ENCODE measurements around the gene SOX30.
"Not testable (repeated sequence)": the region's sequence is repeated elsewhere in the genome, so short reads cannot be mapped to it uniquely, and the experiment has no call there.

The SOX30 gene

DNA sequence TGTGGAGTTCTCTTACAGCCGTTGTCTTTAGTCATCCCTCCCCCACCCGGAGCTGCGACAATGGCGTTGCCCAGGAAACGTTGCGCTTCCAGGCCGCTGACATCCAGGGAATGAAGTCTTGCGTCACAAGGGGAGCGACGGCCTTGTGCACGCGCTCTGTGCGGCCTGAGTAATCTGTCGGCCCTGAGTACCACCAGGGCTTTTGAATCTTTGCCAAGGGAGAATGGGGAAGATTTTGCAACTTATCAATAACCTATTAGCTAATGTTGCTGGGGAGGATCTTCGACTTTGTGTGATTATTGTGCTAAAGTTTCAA lies at the start of gene SOX30:
Gene SOX30 (minus strand): TSS at position 62 of the 316 bp plus-strand sequence. CDS start 360 bp downstream, outside the sequence.
- H3K4me3 ChIP-seq (ENCODE audit: low read length) = peak within 1 kb of the TSS; percentile 74
- no peaks in the 10 kb centered on the region for H3K36me3 ChIP-seq (ENCODE audit: control insufficient read depth, insufficient read depth, low read length)
- no peak within 1 kb of the TSS for H3K27ac ChIP-seq (ENCODE audit: low read depth, low read length)
- no peaks in the 10 kb centered on the region for H3K4me1 ChIP-seq (ENCODE audit: control insufficient read depth, insufficient read depth, low read length)
- peak within 1 kb of the TSS; percentile 32 for H3K9ac ChIP-seq (ENCODE audit: low read length)
- no peaks in the 10 kb centered on the region for H3K27me3 ChIP-seq (ENCODE audit: control insufficient read depth, insufficient read depth, low read length)

DNA sequence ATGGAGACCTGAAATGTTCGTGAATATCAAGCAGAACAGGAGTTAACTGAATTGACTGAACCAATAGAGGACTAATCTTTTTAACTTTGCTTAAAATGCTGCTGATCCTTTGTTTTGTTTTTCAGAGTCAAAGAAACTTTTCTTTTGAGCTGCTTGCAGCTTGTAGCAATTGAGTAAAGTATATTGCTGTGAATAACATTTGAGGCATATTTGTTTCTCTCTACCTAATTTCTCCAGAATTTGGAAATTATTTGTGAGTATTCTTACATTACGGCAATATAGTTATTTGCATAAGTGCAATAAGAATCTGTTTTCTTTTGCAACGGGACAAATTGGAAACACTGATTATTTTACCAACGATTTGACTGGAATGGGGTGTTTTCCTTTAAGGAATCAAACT lies 46.4 kb upstream of the SOX30 start:
- H3K4me3 ChIP-seq (ENCODE audit: low read length); H3K36me3 ChIP-seq (ENCODE audit: control insufficient read depth, insufficient read depth, low read length); H3K27me3 ChIP-seq (ENCODE audit: control insufficient read depth, insufficient read depth, low read length); H3K4me1 ChIP-seq (ENCODE audit: control insufficient read depth, insufficient read depth, low read length); H3K27ac ChIP-seq (ENCODE audit: low read depth, low read length); H3K9ac ChIP-seq (ENCODE audit: low read length): not testable (repeated sequence)

DNA sequence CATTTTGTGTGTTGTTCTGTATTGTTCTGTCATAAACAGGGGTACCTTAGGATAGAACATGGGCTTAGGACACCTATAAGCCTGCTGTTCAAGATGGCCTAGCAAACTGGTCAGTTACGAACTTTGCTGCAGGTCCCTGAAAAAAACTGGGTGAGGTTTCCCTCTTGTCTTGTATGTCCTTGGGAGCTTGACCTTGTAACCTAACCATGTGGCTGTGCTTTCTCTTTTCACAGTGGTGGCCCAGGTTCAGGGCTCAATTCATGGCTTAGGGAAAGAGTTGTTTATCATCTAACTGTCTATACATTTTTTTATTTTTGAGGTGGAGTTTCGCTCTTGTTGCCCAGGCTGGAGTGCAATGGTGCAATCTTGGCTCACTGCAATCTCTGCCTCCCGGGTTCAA lies 43.9 kb upstream of the SOX30 start:
- H3K27ac ChIP-seq (ENCODE audit: low read depth, low read length); H3K4me1 ChIP-seq (ENCODE audit: control insufficient read depth, insufficient read depth, low read length); H3K4me3 ChIP-seq (ENCODE audit: low read length); H3K36me3 ChIP-seq (ENCODE audit: control insufficient read depth, insufficient read depth, low read length); H3K9ac ChIP-seq (ENCODE audit: low read length); H3K27me3 ChIP-seq (ENCODE audit: control insufficient read depth, insufficient read depth, low read length): not testable (repeated sequence)

DNA sequence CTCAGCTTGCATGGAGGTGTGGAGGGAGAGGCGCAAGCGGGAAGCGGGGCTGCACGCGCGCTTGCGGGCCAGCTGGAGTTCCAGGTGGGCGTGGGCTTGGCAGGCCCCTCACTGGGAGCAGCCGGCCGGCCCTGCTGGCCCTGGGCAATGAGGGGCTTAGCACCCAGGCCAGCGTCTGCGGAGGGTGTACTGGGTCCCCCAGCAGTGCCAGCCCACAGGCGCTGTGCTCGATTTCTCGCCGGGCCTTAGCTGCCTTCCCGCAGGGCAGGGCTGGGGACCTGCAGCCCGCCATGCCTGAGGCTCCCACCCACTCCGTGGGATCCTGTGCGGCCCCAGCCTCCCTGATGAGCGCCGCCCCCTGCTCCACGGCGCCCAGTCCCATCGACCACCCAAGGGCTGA lies 41.6 kb upstream of the SOX30 start:
- H3K36me3 ChIP-seq (ENCODE audit: control insufficient read depth, insufficient read depth, low read length); H3K27ac ChIP-seq (ENCODE audit: low read depth, low read length); H3K4me1 ChIP-seq (ENCODE audit: control insufficient read depth, insufficient read depth, low read length); H3K4me3 ChIP-seq (ENCODE audit: low read length); H3K27me3 ChIP-seq (ENCODE audit: control insufficient read depth, insufficient read depth, low read length); H3K9ac ChIP-seq (ENCODE audit: low read length): not testable (repeated sequence)

DNA sequence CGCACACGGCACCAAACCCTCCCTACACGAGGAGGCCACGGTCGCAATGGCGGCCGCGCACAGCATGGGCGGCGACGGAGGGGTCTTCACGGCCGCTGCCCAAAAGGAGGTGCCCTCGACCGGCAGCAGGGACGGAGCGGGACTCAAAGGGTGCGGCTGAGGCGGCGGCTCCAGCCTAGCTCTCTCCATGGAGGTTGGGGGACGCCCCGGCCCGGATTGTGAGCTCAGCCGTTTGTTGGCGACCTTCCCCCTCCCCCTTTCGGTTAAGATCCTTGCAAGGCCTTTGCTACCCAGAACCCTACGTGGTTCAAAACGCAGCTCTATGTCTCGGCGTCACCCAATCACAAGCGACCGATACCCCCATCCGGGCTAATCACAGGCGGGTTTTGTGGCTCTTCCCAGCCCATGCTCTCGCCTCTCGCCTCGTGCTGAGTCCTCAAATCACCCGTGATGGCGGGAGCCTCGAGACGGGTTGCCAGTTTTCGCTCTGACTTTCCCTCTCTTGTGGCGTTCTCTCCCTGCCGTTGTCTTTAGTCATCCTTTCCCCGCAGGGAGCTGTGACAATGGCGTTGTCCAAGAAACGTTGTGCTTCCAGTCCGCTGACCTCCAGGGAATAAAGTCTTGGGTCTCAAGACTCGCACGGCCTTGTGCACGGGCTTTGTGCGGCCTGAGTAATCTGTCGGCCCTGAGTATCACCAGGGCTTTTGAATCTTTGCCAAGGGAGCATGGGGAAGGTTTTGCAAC lies 38.6 kb upstream of the SOX30 start:
- Histone ChIP-seq H3K4me3 (ENCODE audit: low read length) (no peak overlapping the region), H3K27ac (ENCODE audit: low read depth, low read length) (no peak overlapping the region)

DNA sequence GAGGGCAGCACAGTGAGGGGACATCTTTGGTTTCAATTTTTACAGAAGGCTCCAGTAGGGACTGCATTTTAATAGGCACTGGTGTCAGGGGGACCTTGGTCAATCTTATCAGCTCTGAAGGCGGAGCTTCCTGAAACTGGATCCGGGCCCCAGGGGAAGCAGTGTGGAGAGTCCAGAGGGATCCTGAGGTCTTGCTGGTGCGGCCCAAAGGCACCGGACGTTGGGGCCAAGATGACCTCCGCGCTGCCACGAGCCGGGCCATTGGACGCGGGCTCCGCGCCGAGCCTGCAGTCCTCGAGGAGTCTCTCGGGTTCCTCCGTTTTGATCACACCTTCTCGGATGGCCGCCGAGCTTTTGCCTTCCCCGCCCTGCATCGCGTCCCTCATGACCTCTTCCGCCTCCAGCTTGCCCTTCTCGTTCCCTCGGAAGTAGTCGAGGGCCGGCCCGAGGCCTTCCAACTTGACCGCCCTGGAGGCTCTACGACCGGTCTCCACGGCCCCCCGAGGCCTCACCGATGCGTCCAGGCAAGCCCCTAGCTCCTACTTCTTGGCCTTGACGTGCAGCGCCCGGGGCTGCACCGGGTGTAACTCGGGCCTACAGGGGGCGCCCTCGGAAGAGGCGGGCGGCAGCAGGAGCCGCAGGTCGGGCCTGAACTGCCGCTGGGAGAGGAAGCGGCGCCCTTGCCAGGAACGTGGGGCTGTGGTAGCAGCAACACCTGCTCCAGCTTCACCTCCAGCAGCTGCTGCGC lies 37.9 kb upstream of the SOX30 start:
- H3K4me3 ChIP-seq (ENCODE audit: low read length) = no peak overlapping the region
- no peak overlapping the region for H3K9ac ChIP-seq (ENCODE audit: low read length)
- H3K4me1 ChIP-seq (ENCODE audit: control insufficient read depth, insufficient read depth, low read length) = no peaks in the 10 kb centered on the region
- H3K27me3 ChIP-seq (ENCODE audit: control insufficient read depth, insufficient read depth, low read length) = no peaks in the 10 kb centered on the region
- H3K36me3 ChIP-seq (ENCODE audit: control insufficient read depth, insufficient read depth, low read length) = no peaks in the 10 kb centered on the region
- H3K27ac ChIP-seq (ENCODE audit: low read depth, low read length) = no peak overlapping the region

More for the DNA sequence above, 38.6 kb upstream of the SOX30 start:
- H3K36me3 ChIP-seq (ENCODE audit: control insufficient read depth, insufficient read depth, low read length) = no peaks in the 10 kb centered on the region
- no peaks in the 10 kb centered on the region for H3K4me1 ChIP-seq (ENCODE audit: control insufficient read depth, insufficient read depth, low read length)
- no peak overlapping the region for H3K9ac ChIP-seq (ENCODE audit: low read length)
- no peaks in the 10 kb centered on the region for H3K27me3 ChIP-seq (ENCODE audit: control insufficient read depth, insufficient read depth, low read length)

DNA sequence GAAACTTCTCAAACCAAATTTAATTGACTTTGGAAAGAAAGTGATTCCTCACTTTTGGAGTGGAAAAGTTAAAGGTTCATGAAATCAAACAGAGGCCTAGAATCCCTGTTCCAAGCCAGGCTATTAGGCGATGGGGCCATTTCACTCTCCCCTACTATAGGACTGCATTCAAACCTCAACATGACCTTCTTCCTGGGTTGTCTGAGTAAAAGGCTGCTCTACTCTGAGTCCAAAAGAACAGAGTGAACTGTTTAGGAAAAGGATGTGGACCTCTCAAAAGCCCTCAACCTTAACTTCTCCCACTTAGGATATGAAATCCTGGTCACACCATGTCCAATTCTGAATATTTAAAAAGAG lies 34.9 kb upstream of the SOX30 start:
- Histone ChIP-seq H3K27ac (ENCODE audit: low read depth, low read length) (no peak overlapping the region), H3K36me3 (ENCODE audit: control insufficient read depth, insufficient read depth, low read length) (no peaks in the 10 kb centered on the region), H3K4me3 (ENCODE audit: low read length) (no peak overlapping the region), H3K9ac (ENCODE audit: low read length) (no peak overlapping the region), H3K4me1 (ENCODE audit: control insufficient read depth, insufficient read depth, low read length) (no peaks in the 10 kb centered on the region), H3K27me3 (ENCODE audit: control insufficient read depth, insufficient read depth, low read length) (no peaks in the 10 kb centered on the region)

DNA sequence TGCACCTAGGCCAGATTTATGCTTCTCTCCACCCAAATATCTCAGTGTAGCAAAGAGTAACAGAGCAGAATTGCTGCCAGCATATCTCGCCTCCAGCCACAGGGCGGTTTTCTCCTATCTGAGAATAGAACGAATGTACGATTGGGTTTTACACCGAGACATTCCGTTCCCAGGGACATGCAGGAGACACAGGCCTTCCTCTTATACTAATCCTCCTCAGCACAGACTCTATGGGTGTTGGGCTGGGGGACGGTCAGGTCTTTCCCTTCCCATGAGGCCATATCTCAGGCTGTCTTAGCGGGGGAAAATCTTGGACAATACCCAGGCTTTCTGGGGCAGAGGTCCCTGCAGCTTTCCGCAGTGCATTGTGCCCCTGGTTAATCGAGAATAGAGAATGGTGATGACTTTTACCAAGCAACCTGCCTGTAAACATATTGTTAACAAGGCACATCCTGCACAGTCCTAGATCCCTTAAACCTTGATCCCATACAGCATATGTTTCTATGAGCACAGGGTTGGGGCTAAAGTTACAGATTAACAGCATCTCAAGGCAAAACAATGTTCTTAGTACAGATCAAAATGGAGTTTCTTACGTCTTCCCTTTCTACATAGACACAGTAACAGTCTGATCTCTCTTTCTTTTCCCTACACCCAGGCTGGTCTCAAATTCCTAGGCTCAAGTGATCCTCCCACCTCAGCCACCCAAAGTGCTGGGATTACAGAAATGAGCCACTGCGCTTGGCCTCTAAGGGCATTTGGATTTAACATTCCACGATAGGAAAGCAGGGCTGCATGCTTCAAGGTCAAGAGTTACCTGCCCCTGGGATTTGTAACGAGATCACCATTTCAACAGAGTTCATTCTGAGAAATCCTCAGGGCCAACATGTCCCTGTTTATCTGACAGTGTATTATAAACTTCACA lies 34.3 kb upstream of the SOX30 start:
- H3K4me3 ChIP-seq (ENCODE audit: low read length); H3K27ac ChIP-seq (ENCODE audit: low read depth, low read length); H3K9ac ChIP-seq (ENCODE audit: low read length); H3K27me3 ChIP-seq (ENCODE audit: control insufficient read depth, insufficient read depth, low read length); H3K4me1 ChIP-seq (ENCODE audit: control insufficient read depth, insufficient read depth, low read length); H3K36me3 ChIP-seq (ENCODE audit: control insufficient read depth, insufficient read depth, low read length): not testable (repeated sequence)

DNA sequence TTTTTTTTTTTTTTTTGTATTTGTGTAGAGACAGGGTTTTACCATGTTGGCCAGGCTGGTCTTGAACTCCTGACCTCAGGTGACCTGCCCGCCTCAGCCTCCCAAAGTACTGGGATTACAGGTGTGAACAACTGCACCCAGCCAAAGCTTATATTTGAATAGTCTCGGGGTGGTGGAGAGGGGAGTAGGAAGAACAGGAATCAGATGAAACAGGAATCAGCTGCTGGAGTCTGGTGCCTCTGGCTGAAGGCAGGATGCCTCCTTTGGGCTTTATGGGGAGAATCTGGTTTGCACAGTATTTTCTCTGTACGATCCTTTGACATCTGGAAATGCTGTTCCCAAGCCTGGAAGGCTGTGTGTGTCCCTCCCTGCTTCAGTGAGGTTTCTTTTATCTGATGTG lies 30.0 kb upstream of the SOX30 start:
- Histone ChIP-seq H3K4me3 (ENCODE audit: low read length) (no peak overlapping the region), H3K27me3 (ENCODE audit: control insufficient read depth, insufficient read depth, low read length) (no peaks in the 10 kb centered on the region), H3K9ac (ENCODE audit: low read length) (no peak overlapping the region), H3K36me3 (ENCODE audit: control insufficient read depth, insufficient read depth, low read length) (no peaks in the 10 kb centered on the region), H3K27ac (ENCODE audit: low read depth, low read length) (no peak overlapping the region), H3K4me1 (ENCODE audit: control insufficient read depth, insufficient read depth, low read length) (no peaks in the 10 kb centered on the region)

DNA sequence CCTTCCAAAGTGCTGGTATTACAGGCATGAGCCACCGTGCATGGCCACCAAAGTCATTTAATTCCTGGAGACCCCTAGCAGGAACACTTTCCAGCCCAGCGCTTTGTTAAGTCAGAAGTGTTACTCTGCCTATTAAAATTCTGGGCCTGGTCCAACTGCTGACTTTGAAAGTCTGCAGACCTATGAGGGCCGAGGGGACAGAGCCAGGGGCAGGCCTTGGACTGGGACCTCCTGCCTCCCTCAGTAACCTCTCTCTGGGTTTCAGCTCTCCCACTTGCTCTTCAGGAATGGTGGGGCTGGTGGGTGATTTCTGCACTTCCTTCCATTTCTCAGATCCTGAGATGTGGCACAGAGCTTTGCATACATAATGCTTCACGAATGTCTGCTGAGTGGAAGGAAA lies 28.8 kb upstream of the SOX30 start:
- no peak overlapping the region for H3K4me3 ChIP-seq (ENCODE audit: low read length)
- H3K4me1 ChIP-seq (ENCODE audit: control insufficient read depth, insufficient read depth, low read length) = no peaks in the 10 kb centered on the region
- H3K27me3 ChIP-seq (ENCODE audit: control insufficient read depth, insufficient read depth, low read length) = no peaks in the 10 kb centered on the region
- no peak overlapping the region for H3K9ac ChIP-seq (ENCODE audit: low read length)
- H3K27ac ChIP-seq (ENCODE audit: low read depth, low read length) = no peak overlapping the region
- H3K36me3 ChIP-seq (ENCODE audit: control insufficient read depth, insufficient read depth, low read length) = no peaks in the 10 kb centered on the region

DNA sequence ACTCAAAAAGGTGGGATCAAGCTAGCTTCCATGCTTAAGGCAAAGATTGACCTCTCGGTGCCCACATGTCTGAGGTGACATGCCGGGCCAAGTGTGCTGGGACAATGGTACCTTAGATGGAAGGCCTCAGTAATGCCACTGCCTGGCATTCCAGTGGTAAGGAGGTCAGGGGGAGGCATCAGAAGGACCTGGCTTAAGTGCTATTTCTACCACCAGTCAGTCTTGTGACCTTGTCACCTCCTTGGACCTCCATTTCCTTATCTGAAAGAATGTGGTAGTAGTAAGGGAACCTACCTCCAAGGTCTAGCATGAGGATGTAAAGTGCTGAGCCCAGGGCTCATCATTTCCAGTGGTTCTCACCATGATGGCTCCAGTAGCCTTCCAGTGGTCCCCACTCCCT lies 28.0 kb upstream of the SOX30 start:
- Histone ChIP-seq H3K4me3 (ENCODE audit: low read length) (no peak overlapping the region), H3K4me1 (ENCODE audit: control insufficient read depth, insufficient read depth, low read length) (no peaks in the 10 kb centered on the region), H3K27ac (ENCODE audit: low read depth, low read length) (no peak overlapping the region)

DNA sequence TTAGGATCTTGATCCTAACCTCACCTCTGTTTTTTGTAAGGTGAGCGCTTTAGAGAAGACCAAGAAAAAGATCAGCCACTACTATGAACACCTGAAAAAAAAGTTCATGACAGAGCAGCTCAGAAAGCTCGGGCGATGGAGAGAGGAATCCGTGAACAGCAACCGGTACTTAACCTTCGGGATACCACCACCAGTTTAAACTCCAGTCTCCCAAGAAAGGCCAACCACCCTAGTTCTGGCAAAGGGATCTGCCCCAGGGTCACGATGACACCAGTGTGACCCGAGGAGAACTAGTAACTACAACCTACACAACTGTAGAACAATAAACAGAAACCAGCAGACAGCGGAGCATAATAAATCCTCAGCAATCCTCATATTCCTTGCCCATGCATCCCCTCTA lies 27.6 kb upstream of the SOX30 start:
- Histone ChIP-seq H3K27ac (ENCODE audit: low read depth, low read length) (no peak overlapping the region), H3K9ac (ENCODE audit: low read length) (no peak overlapping the region), H3K4me3 (ENCODE audit: low read length) (no peak overlapping the region)

More for the DNA sequence above, 28.0 kb upstream of the SOX30 start:
- Histone ChIP-seq H3K9ac (ENCODE audit: low read length) (no peak overlapping the region), H3K36me3 (ENCODE audit: control insufficient read depth, insufficient read depth, low read length) (no peaks in the 10 kb centered on the region), H3K27me3 (ENCODE audit: control insufficient read depth, insufficient read depth, low read length) (no peaks in the 10 kb centered on the region)

More for the DNA sequence above, 27.6 kb upstream of the SOX30 start:
- no peaks in the 10 kb centered on the region for H3K4me1 ChIP-seq (ENCODE audit: control insufficient read depth, insufficient read depth, low read length)
- H3K36me3 ChIP-seq (ENCODE audit: control insufficient read depth, insufficient read depth, low read length) = no peaks in the 10 kb centered on the region
- H3K27me3 ChIP-seq (ENCODE audit: control insufficient read depth, insufficient read depth, low read length) = no peaks in the 10 kb centered on the region

Measured in rectal smooth muscle tissue (tissue), 1 donor.